Occipital lobe (tissue), 2 donors: ENCODE measurements around the gene AP2M1. TPM values are rescaled to one million over a fixed set of nuclear protein-coding genes. Genes with fewer than 3 reads are reported as not detected.
A peak's percentile ranks its signal among the peaks of the same experiment; 100 is the strongest.
"Not testable (repeated sequence)": the region's sequence is repeated elsewhere in the genome, so short reads cannot be mapped to it uniquely, and the experiment has no call there.

Source experiments
- DNase-seq: peaks from one replicate; lab custom pipeline; 2025; lab: John Stamatoyannopoulos, UW
- total RNA-seq: library from RNA; depleted of rRNA; stranded (reverse); fragments of >200 nt; gene quantifications from one replicate; pipeline ENCODE4 v1.2.3, GENCODE V29; 2014

The AP2M1 gene
- total RNA-seq, 1 donor from 2014 or later: 263 TPM

DNA sequence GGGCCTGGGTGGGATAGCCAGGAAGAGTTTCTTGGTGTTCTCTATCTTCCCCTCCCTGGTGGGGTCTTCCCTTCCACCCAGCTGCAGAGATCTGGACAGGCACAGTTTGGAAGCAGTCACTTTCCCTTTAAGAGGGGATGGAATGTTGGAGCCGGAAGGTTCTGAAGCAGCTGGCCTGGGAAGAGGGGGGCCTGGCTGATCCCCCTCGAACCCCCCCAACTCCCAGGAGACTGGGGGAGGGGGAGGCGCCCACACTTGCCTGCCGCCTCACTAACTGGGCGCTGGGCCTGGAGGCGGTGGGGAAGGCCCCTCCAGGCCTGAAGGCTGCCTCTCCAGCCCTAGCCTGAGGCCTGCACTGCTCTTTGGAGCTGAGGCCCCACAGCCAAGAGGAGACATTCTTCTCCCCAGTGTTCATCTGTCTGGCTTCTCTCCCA is 18.1 kb upstream of the AP2M1 start:
- DNase-seq: no peak

DNA sequence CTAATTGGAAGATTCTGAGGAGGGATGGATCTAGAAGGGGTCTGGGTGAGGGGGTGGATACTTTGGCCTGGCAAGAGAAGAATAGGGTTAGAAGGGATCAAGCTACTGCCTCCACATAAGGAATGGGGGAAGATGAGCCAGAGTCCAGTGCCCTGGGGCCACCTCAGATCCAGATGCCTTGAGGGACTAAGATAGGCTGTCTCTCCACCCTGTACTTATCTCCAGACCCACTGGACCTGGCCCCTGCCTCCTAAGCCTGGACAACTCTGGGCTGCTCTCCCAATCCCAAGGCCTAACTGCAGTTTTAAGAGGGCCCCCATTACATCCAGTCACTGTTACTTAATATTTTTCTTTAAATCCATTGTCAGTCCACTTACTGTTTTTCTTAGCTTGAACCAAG is 17.4 kb upstream of the AP2M1 start:
- no peak for DNase-seq

DNA sequence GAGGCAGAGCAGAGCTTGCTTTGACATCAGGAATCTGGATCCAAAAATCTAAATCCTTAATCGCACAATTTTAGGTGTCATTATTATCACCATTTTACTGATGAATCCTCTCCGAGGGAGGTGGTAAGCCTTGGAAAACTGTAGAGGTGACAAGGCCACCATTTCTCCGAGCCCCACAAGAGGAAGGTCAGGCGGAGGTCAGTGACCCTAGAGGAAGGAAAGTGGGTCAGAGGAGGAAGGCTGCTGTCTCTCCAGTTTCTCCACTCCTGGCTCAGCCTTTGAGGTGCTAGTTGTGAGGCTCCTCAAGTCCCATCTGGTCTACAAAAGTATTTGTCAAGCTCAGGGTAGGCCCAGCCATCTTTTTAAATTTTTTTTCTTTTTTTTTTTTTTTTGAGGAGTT is 16.3 kb upstream of the AP2M1 start:
- no peak for DNase-seq

DNA sequence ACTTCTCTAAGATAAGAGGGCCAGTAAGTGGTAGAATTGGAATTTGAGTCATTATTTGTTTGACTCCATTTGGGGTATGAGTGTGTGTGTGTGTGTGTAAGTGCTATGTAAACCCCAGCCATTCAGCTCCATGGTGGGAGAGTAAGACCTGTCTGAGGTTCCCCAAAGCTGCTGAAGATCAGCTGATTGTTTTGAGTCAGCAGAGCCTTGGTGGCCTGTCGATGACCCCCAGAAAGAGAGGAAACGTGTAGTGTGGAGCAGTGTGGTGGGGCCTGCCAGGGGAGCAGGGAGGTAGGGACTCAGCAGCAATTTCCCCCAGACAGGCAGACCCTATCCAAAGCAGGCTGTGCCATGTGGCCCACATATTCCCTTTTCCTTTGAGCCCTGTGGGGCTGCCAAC is 14.2 kb upstream of the AP2M1 start:
- DNase-seq: no peak

DNA sequence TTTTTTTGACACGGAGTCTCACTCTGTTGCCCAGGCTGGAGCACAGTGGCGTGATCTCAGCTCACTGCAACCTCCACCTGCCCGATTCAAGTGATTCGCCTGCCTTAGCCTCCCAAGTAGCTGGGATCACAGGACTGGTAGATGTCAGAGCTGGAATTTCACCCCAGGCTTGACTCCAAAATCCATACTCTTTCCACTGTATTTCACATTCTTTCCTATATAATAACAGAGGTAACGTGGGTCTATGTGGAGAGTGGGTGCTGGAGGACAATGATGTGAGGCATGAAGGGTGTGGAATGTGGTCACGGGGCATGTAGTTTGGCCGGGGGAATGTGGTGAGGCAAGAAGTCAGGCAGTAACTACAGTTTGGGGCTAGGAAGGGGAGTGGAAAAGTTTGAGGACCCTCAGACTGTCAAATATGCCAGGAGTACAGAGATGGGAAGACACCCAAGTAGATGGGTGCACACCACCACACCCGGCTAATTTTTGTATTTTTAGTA is 12.0 kb upstream of the AP2M1 start:
- DNase-seq: not testable (repeated sequence)

DNA sequence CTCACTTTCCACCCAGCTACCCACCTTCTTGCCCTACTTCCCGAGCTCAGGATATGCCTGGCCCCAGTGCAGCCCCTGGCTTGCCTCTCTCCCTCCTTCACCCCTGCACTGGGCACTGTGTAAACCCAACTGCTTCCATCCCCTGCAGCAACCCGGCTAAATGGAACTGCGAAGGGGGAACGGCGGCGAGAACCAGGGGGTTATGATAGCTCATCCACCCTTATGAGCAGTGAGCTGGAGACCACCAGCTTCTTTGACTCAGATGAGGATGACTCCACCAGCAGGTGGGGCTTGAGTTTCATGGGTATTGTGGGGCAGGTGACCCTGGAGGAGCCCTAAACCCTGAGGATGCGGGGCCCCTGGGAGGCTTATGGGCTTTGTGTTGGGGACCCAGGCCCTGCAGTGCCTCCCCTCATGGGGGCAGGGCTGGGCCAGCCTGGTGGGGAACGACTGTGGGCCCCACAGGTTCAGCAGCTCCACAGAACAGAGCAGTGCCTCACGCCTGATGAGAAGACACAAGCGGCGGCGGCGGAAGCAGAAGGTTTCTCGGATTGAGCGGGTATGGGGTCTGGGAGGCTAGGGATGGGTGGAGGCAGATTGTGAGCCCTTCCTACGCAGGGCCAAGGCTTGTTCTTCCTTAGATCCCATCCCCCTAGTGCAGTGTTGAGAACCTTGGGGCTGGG is 9.9 kb upstream of the AP2M1 start:
- no peak for DNase-seq

DNA sequence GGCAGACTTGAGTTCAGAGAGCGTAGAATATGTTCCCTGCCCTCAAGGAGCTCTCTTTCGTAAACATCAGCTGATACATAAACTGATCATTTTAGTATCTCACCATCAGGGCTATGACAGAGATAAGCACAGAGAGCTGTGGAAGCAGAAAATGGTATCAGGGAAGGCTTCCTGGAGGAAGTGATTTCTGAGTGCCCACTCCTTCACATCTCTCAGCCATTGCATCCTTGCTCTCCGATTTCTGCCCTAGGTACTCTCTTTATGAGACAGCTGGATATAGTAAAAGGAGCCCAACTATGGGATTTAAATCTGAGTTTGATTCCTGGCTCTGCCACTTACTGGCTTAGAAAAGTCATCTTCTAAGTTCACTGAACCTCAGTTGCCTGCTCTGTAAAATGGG is 9.1 kb upstream of the AP2M1 start:
- DNase-seq: no peak

DNA sequence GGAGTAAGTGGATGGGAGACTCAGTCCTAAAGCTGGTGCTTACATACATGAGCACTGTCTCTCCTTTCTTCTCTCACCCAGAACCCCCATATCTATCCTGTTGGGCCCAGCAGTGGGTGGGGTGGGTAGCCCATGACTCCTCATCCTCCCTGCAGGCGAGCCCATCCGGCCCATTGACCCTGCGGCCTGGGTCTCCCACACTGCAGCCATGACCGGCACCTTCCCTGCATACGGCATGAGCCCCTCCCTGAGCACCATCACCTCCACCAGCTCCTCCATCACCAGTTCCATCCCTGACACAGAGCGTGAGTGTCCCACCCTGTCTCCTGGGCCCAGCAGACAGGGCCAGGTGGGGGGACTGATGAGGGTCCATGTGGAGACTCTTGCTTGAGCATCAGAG is 8.0 kb upstream of the AP2M1 start:
- DNase-seq: no peak

DNA sequence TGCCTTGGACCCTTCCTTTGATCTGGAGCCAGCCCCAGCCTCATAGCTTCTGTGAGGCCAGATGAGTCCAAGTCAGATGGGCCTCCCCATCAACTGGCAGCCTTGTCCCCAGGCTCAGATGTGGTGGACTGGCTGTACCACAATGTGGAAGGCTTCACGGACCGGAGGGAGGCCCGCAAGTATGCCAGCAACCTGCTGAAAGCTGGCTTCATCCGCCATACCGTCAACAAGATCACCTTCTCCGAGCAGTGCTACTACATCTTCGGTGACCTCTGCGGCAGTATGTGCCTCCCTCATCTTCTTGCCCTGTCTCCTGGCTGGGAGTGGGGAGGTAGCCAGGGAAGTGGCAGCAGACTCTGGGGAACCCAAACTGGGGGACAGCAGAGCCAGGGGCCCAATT is 6.9 kb upstream of the AP2M1 start:
- DNase-seq: no peak

DNA sequence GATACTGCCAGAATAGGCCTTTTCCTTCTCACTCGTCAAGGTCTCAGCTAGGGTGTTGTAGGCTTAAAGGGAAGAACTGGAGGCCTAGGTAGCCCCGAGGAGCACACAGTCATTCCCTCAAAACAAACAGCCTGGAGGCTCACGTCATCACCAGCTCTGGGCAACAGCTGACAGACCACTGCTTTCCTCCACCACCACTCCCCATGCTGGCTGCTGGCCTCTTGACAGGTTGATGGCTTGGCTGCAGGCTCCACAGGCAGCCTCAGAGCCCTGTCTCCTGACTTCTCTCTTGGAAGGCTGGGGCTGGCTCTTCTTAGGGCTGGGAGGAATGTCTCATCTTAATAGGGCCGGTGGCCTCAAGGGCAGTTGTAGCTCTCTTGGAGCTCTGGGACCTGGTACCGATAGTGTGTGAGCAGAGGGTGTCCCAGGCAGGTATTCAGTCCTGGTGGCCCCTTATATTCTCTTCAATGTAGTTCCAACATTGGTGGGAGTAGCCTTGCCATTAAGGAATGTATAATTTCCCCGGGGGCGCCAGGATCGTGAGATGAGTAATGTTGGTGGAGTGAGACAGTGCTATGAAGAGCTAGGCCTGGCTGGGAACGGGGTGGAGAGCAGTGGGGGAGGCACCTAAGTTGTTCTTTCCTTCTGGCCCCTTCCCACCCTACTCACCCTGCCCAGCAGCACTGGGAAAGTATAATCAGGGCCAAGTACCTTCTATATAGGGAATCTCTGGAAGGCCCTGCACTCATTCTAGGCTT is 6.1 kb upstream of the AP2M1 start:
- no peak for DNase-seq

DNA sequence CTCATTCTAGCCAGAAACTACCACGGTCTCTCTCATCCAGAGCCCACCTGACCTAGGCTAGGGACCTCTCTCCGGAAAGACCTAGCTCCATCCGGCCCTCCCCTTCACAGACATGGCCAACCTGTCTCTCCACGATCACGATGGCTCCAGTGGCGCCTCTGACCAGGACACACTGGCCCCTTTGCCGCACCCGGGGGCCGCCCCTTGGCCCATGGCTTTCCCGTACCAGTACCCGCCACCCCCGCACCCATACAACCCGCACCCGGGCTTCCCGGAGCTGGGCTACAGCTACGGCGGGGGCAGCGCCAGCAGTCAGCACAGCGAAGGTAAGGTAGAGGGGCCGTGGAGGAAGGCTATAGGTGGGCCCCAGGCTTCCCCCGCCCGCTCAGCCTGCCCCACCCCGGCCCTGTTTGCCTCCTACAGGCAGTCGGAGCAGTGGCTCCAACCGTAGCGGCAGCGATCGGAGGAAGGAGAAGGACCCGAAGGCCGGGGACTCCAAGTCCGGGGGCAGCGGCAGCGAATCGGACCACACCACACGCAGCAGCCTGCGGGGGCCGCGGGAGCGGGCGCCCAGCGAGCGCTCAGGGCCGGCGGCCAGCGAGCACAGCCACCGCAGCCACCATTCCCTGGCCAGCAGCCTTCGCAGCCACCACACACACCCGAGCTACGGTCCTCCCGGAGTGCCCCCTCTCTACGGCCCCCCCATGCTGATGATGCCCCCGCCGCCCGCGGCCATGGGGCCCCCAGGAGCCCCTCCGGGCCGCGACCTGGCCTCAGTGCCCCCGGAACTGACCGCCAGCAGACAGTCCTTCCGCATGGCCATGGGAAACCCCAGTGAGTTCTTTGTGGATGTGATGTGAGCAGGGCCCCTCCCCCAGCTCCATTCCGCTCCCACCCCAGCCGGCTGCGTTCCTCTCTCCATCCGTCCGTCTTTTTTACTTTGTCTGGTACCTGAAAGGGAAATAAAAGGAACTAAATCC is 4.5 kb upstream of the AP2M1 start:
- DNase-seq: no peak

DNA sequence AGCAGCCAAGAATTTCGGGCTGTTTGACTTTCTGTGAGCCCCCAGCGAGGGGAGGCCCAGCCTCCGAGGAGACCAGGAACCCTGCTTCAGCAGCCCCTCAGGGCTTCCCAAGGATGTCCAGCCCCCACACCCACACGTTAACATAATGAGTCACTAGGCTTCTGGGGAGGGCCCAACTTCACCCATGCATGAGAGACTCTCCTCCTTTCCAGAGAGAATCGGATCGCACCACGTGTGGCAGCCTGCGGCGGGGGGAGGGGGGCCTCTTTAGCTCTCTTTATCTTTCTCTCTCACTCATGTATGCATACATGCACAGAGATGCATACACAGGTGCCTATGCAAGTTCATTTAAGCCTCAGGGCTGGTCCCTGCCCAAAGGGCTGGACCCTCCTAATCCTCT is 3.1 kb upstream of the AP2M1 start:
- no peak for DNase-seq

DNA sequence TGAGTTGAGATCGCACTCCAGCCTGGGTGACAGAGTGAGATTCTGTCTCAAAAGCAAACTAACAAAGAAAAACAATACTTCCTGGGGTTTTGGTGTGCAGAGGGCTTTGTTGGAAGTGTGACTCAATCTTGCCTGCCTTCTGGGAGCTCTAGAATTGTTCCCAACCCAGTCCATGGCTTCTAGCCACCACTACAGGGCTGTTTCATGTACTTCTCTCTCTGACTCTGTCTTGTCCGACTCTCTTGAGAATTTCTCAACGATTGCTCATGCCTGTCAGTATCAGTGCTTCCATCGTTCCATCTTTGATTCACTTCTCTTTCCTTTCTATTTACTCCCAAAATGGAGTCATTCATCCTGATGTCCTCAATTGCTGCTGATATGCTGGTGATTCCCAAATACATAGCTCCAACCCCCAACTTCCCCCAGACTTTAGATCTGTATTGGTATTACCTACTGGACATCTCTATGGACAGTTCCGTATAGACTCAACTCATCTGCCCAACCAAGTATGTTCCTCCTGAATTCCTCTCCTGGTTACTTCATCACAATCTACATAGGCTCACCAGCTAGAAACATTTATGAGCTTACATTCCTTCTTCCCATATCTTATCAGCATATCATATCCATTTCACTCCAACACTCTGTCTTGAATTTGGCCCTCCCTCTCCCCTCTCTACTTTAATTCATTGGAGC is 1.8 kb upstream of the AP2M1 start:
- DNase-seq: no peak

DNA sequence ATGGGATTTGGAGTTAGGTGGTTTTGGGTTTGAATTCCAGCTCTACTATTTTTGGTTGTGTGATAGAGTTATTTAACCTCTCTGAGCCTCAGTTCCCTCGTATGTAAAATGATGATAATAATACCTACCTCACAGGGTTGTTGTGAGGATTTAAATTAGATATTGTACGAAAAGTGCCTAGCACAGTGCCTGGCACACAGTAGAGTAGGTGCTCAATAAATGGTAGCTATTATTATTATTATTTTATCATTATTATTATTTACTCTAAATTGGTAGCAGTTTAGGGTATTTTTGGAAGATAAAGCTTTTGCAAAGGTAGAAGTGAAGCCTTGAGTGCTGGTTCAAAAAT is 1.3 kb upstream of the AP2M1 start:
- no peak for DNase-seq

DNA sequence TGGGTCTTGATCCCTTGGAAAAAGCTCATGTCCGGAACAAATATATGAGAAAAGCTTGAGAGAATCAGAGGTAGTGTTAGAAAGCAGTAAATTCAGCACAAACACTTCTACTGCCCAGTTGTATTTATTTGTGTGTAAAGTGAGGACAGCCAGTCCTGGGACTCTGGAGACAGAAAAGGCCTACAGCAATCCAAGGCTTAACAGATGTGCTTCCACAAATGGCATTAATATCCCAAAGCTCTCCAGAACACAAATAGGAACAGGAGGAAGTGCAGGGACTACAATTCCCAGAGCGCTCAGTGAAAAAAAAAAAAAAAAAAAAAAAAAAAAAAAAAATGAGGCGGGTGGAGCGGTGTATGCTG is 390 bp upstream of the AP2M1 start:
- no peak for DNase-seq

DNA sequence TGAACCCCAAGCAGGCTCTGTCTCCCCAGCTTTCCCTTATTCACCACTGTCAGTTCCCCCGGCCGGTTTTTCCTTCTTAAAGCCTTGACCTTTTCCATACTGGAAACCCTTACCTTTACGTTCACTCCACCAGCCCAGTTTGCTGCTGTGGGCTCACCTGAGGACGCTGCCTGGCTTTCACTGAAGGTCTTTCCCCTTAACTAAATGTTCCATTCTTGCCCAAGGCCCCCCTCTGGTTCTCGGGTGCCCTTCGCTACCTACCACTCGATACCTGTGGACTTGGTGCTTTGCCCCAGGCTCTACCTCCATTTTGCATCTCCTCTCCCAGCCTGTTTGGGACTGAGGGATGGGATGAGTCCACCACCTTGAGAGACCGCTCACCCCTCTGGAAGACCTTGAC is 851 bp downstream of the AP2M1 start:
- DNase-seq: no peak

DNA sequence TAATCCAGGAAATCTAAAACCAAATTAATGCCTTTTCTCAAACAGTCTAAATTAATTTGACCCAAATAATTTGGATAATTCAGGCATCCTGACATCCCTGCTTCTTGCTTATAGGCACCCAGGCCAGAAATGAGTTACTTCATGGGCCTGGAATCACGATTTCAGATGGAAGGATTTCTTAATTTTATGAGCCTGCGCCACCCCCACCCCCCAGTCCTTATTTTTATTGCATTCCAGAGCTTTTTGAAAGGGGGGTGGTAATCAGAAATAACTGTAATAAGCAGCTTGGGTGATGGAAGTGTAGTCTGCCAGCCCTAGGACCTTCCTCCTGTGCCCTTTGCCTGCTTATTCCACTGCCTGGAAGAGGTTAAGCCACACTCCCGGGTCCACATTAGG is 1.3 kb downstream of the AP2M1 start:
- no peak for DNase-seq

DNA sequence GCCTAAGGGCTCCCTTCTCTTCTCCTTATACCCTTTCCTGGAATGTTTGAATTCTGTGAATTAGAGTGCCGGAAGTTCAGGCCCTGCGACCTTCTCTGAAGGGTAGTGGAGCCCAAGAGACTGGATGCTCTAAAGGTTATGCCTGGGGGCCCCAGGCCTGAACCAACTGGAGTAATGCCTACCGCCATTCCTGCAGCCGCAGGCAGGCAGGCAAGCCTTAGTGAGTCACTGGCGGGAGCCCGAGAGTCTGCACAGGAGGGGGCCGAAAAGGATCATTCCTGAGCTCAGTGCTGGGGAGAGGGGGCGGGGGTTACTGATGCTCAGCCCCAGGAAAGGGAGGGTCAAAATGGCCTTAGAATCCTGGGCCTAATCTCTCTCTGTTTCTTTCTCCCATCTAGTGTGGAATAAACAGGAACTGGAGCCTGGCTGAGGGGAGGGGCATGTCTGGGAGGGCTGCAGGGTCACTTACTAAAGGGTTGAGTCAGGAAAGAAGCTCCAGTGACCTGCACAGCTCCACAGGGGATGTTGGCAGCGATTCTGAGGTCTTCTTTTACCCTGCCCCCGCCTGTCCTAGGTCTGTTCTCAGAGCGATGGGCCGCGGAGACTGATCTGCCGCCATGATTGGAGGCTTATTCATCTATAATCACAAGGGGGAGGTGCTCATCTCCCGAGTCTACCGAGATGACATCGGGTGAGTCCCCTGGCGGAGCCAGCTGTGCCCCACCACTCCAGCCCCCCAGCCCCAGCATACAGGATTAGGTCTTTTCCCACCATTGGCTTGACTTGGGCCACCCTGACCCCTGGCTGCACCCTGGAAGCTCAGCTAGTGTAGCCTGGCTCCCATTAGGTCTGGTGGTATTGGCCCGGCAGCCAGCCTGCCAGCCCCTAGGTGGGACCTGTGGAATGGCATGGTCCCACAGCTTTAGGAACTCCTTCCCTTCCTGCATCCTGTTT is 2.0 kb downstream of the AP2M1 start:
- peak; percentile 28 for DNase-seq

DNA sequence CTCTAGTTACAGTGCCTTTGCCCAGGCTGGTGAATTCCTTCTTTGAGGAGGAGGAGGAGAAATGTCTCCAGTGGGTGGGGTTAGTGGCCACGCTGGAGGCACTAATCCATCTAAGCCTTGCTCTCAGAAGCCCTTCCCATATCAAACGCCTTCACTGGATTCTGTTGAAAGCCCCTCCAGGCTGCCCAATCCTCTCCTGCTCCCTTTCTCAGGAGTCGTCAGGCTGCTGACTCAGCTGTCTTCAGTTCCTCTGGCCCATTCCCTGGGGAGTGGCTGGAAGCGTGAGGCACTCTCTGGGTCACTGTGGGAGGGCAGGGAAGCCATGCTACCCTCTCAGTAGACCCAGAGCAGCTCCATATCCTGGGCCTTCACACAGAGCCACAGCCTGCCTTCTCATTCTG is 2.7 kb downstream of the AP2M1 start:
- no peak for DNase-seq

DNA sequence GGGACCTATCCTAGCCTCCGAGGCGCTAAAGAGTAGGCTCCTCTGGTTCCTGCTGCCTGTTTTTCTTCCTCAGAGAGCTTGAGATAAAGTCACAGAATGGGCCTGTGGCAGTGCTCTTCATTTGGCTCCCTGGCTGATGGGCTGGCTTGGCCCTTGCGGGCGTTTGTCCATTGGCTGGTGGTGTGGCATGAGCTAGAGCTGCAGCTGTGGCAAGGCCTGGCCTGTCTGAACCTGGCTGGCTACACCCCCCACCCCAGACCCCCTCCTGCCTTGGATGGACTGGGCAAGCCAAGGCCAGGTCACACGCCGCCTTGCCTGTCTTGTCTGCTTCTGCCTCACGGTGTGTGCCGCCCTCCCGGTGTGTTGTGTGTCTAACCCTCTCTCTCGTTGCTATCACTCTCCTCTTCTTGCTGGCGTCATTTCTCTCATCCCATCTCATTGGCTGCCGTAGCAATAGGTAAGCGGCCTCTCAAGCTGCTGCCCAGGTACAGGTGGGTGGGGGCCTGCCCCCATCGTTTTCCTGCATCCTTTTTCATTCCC is 3.2 kb downstream of the AP2M1 start:
- DNase-seq: no peak
